ENCODE results near the gene CEP162. TPM values are rescaled to one million over a fixed set of nuclear protein-coding genes. Genes with fewer than 3 reads are reported as not detected.

Gene CEP162
- total RNA-seq, 3 donors from 2014 or later: 10.9 to 20.1 (median 18.7) TPM

GRCh38 chr6:84260196-84260595, 32.8 kb upstream of the CEP162 start:
- no peak overlapping the region for H3K4me3 ChIP-seq
- DNase-seq (ENCODE audit: low spot score in 2 of 2): no peak
- H3K27ac ChIP-seq: no peak overlapping the region
- H3K27me3 ChIP-seq: no peaks in the 10 kb centered on the region
- H3K36me3 ChIP-seq: no peaks in the 10 kb centered on the region
- no peaks in the 10 kb centered on the region for H3K9me3 ChIP-seq
- no peak for TF ChIP-seq CTCF (IDR thresholded peaks at IDR 0.05)
- TF ChIP-seq POLR2AphosphoS5 (IDR thresholded peaks at IDR 0.05): no peak
- TF ChIP-seq POLR2A (IDR thresholded peaks at IDR 0.05): no peak
- intact Hi-C loops (cut with DNase I; ENCODE audit: low total_unique reads): no loop called here
- no peaks in the 10 kb centered on the region for H3K4me1 ChIP-seq

- no peak for TF ChIP-seq POLR2A (IDR thresholded peaks at IDR 0.05)
- no peak for TF ChIP-seq CTCF (IDR thresholded peaks at IDR 0.05)
- TF ChIP-seq POLR2AphosphoS5 (IDR thresholded peaks at IDR 0.05): no peak
- Histone ChIP-seq H3K4me3 (peak overlapping the region in 1 of 3 donors; percentile 43), H3K27me3 (no peaks in the 10 kb centered on the region), H3K27ac (peak overlapping the region in 1 of 2 donors; percentile 28), H3K4me1 (no peaks in the 10 kb centered on the region), H3K9me3 (no peaks in the 10 kb centered on the region), H3K36me3 (no peaks in the 10 kb centered on the region)
- intact Hi-C loops (cut with DNase I; ENCODE audit: low total_unique reads): no loop called here
- DNase-seq (ENCODE audit: low spot score in 2 of 2): no peak
Measured at GRCh38 chr6:84258866-84259265, 31.4 kb upstream of the CEP162 start.

GRCh38 chr6:84258268-84258667, 30.8 kb upstream of the CEP162 start:
- Histone ChIP-seq H3K27me3 (no peaks in the 10 kb centered on the region), H3K4me1 (no peaks in the 10 kb centered on the region), H3K36me3 (no peaks in the 10 kb centered on the region), H3K9me3 (no peaks in the 10 kb centered on the region), H3K4me3 (peak overlapping the region in 2 of 3 donors; percentile 7 to 43), H3K27ac (peak overlapping the region in 1 of 2 donors; percentile 34)
- DNase-seq (ENCODE audit: low spot score in 2 of 2): no peak
- intact Hi-C loops (cut with DNase I; ENCODE audit: low total_unique reads): no loop called here
- TF ChIP-seq POLR2A (IDR thresholded peaks at IDR 0.05) (no peak), CTCF (IDR thresholded peaks at IDR 0.05) (no peak), POLR2AphosphoS5 (IDR thresholded peaks at IDR 0.05) (no peak)

GRCh38 chr6:84255641-84256040, 28.2 kb upstream of the CEP162 start:
- no peak overlapping the region for H3K4me3 ChIP-seq
- no peaks in the 10 kb centered on the region for H3K4me1 ChIP-seq
- no peaks in the 10 kb centered on the region for H3K27me3 ChIP-seq
- H3K27ac ChIP-seq: no peak overlapping the region
- no peak for TF ChIP-seq CTCF (IDR thresholded peaks at IDR 0.05)
- no peak for TF ChIP-seq POLR2AphosphoS5 (IDR thresholded peaks at IDR 0.05)
- no peak for TF ChIP-seq POLR2A (IDR thresholded peaks at IDR 0.05)
- DNase-seq (ENCODE audit: low spot score in 2 of 2): no peak
- H3K9me3 ChIP-seq: no peaks in the 10 kb centered on the region
- intact Hi-C loops (cut with DNase I; ENCODE audit: low total_unique reads): no loop called here
- no peaks in the 10 kb centered on the region for H3K36me3 ChIP-seq

GRCh38 chr6:84253380-84253779, 25.9 kb upstream of the CEP162 start:
- H3K27ac ChIP-seq: no peak overlapping the region
- TF ChIP-seq CTCF (IDR thresholded peaks at IDR 0.05) (no peak), POLR2A (IDR thresholded peaks at IDR 0.05) (no peak), POLR2AphosphoS5 (IDR thresholded peaks at IDR 0.05) (no peak)

More at GRCh38 chr6:84253380-84253779, 25.9 kb upstream of the CEP162 start:
- no peaks in the 10 kb centered on the region for H3K36me3 ChIP-seq
- no peaks in the 10 kb centered on the region for H3K27me3 ChIP-seq
- intact Hi-C loops (cut with DNase I; ENCODE audit: low total_unique reads): no loop called here
- no peaks in the 10 kb centered on the region for H3K9me3 ChIP-seq
- H3K4me1 ChIP-seq: no peaks in the 10 kb centered on the region
- no peak for DNase-seq (ENCODE audit: low spot score in 2 of 2)
- no peak overlapping the region for H3K4me3 ChIP-seq

Measured in breast epithelium (tissue), 4 donors.